Activated T-helper 1 cell treated with anti-CD3 and anti-CD28 coated beads, Interleukin-2, amount 50 U/mL, for 16 hours (primary cell): Measurements from ENCODE around the gene ERVH48-1.
A peak's percentile ranks its signal among the peaks of the same experiment; 100 is the strongest.
"Not testable (repeated sequence)": the region's sequence is repeated elsewhere in the genome, so short reads cannot be mapped to it uniquely, and the experiment has no call there.

ENCODE experiments used
- DNase-seq, 2 donors: peaks; one replicate each; pipeline ENCODE4 v3.0.0-alpha.2; 2020; ENCODE audit warnings: low read depth in 1 of 2, low spot score in 1 of 2

Gene ERVH48-1

DNA sequence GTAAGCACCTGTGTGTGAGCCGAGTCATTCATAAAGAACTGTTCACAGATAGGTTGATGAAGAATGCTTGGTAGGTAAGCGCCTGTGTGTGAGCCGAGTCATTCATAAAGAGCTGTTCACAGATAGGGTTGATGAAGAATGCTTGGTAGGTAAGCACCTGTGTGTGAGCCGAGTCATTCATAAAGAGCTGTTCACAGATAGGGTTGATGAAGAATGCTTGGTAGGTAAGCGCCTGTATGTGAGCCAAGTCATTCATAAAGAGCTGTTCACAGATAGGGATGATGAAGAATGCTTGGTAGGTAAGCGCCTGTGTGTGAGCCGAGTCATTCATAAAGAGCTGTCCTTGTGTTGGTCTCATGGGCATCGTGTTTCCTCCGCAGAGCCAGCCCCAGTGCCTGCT is 16.9 kb downstream of the ERVH48-1 start:
- DNase-seq: not testable (repeated sequence)

DNA sequence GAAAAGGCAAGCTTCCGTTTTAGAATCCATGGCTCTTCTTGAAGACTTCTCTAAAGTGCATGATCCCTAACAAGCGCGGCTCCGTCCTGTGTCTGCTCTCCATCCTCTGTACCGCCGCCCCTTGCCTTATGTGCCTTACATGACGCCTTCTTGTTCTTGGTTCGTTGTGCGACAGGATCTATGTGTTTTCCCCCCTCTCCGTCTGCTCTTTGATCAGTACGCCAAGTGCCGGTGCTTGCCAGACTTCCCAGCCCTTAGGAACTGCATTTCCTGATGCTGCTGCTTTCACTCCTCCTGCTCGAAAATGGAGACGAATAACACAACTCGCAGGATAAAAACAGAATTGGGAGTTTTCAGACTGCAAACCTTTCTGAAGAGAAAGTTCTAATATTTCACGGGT is 19.2 kb downstream of the ERVH48-1 start:
- DNase-seq: no peak

DNA sequence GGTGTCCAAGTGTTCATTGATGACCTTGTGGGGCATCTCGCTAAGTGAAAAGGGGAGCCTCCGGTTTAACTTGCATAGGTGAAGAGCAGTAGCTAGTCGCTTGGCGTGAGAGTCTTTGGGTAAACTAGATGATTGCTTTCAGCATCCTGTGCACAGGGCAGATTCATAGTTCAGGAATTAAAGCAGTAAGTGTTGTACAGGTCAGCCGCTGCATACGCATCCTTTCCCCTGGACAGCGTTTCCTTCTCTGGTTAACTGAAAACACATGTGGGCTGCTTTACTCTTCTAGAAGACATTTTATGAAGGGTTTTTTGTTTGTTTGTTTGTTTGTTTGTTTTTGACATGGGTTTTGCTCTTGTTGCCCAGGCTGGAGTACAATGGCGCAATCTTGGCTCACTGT is 20.2 kb downstream of the ERVH48-1 start:
- no peak for DNase-seq

DNA sequence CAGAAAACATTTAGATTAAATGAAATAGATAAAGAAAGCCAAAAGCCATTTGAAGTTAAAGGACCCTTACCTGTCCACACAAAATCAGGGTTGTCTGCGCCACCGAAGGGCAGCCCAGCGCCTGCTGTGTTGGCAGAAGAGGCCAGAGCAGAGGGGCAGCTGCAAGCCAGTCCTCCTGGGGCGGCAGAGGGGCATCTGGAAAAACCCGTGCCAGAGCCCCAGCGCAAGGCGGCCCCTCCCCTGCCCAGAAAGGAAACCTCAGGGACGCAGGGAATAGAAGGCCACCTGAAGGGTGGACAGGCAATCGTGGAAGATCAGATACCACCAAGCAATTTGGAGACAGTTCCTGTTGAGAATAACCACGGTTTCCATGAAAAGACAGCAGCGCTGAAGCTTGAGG is 21.6 kb downstream of the ERVH48-1 start:
- DNase-seq: no peak

DNA sequence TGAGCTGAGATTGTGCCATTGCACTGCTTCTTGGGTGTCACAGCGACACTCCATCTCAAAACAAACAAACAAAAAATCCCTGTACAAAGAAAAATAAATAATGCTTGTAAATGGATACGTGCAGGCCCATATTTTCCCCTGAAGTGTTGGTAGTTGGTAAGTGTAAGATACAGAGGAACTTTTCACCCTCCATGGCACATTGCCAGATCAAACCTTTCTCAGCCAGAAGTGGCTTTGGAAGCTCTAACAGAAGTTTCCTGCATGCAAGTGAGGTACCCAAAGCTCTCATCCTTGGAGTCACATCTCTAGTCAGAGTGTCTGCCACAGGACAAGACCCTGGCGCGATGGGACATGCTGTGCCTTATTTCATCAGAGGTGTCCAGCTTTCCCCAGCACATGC is 25.0 kb downstream of the ERVH48-1 start:
- no peak for DNase-seq

DNA sequence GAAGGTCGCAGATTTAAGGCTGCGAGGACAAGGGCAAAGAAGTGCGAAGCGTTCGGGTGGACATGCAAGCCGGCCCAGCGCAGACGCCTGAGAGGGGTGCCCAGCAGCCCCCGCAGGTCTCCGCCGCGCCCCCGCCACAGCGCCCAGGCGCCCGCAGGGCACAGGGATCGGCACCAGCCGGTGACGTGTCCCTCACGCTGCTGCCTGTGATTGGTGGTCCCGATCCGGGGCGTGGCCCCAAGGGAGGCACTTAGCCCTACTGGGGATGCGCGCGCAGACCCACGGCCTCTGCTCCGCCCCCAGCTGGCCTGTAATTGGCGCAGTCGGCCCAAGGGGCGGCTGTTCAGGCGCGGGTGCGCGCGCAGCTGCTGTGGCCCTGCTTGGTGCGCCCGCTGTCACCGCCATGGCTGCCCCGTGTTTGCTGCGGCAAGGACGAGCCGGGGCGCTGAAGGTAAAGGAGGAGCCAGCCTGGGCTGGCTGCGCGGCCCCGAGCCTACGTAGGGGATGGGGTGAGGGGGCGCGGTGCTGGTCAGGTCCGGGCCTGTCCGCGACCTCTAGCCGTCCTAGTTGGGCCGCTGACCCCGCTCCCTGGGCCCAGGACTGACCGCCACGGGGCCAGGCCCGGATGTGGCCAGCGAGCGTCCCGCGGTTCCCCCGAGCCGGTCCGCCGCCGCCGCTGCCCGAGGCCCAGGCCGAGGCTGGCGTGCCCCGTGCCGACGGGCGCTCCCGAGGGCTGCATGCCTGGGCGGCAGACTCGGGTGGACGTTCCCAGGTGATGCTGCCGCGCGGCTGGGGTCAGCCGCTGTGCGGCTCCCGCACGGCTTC is 32.3 kb downstream of the ERVH48-1 start, which contains the start of gene NDUFV3:
TSS of gene NDUFV3 (plus strand) at position 379 of the 825 bp plus-strand sequence. CDS start at position 404, 25 bp downstream.
- DNase-seq: peak; percentile 100

DNA sequence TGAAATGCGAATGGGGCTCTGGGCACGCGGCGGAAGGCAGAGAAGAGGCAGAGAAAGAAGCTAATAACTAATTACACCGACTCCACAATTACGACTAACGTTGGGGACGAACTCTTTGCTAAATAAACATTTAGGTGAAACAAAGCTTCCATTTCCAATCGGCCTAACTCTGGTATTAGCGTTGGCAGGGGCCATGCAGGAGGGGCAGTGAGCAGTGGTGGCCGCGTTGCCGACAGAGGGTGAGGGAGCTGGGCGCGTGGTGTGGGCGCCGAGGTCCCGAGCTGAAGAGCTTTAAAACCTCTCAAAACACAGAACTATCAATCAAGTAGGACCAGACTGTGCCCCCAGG is 32.9 kb downstream of the ERVH48-1 start:
- no peak for DNase-seq

DNA sequence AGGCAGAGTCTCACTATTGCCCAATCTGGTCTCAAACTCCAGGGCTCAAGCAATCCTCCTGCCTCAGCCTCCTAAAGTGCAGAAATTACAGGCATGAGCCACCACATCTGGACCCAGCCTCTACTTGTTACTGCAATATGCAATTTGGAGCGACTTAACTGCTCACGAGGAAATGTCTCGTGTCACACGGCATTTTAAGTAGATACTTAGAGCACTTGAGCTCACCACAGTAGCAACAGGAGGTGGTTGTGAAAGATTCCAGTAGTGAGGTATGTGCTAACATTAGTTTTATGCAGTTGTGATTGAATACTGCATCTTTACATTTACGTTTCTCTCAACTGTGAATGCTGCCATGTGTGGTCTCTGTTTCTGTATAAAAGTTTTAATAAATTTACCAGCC is 38.1 kb downstream of the ERVH48-1 start:
- DNase-seq: no peak

DNA sequence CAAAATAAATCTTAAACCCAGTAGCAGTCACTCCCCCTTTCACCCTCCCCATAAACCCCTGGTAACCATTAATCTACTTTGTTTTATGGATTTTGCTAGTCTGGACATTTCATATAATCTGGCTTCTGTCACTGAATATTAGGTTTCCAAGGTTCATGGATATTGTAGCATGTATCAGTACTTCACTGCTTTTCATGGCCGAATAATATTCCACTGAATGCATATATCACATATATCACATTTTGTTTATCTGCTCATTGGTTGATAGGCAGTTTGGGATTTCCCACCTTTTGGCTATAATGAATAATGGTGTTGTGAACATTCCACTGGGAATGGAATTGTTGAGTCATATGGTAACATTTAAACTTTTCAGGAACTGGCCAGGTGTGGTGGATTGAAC is 41.5 kb downstream of the ERVH48-1 start:
- DNase-seq: no peak

DNA sequence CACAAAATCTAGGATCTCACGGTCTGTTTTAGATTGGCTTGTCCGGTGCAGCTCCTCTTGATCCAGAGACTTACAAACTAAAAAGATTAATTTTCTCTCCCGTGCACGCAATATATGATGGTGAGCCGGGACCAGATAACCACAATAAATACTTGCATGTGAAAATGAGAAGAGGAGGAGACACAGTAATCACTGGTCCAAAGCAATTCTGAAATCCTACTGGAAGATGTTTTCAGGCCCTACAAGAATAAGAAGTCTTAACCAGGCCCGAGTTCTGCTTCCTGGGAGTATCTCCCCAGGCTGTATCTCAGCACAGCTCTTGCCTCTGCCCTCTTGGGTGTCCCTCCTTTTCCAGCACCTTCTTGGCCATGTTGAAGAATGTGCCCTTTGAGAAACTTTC is 45.1 kb downstream of the ERVH48-1 start:
- DNase-seq: no peak

DNA sequence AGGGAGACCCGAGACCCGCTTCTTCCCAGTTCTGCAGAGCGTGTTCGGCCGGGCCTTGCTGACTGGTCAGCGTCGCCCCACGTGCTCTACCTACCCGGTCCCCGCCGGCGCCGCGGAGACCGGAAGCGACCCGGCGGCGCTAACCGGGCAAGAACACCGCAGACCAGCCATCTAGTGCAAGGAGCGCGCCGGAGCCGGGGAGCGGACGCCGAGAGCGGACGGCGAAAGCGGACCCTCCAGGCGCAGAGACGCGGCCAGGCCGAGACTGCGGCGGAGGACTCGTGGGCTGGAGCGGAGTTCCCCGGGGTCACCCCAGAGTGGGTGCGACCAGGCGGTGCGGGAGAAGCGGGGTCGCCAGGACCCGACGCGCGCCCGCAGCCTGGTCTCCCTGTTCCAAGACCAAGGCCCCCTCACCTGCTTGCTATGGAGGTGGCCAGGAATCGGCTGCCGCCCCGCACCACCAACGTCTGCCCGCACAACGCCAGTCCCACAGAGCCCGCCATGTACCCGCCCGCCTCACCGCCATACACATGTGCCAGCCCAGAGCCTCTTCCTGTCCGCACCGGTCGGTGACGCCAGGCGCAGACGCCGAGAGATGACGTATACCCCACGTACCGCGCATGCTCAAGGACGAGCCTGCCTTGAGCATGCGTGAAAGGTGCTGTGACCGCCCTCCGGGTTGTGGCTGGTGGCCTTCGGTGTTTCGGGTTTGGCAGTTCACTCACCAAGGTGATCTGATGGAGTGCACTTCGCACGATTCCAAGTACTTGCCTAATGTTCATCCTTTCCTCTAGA is 46.2 kb downstream of the ERVH48-1 start, which contains the start of gene WDR4:
TSS of gene WDR4 (minus strand) at position 547 of the 795 bp plus-strand sequence. CDS start at position 503, 44 bp downstream.
- DNase-seq: peak; percentile 97 to 98

DNA sequence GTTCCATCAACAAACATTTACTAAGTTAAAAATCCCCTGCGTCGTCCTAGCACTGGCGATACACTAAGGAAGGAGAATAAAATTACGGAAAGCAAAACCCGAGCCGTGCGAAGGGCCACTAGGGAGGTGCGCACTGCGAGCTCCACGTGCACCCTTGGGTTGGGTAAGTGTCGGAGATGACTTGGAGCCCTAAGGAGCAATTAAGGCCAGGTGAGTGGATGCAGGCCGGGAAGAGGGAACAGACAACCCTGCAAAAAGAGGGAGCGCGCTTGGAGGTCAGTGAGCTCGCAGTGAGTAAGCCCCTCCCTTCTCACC is 46.8 kb downstream of the ERVH48-1 start:
- DNase-seq: no peak

DNA sequence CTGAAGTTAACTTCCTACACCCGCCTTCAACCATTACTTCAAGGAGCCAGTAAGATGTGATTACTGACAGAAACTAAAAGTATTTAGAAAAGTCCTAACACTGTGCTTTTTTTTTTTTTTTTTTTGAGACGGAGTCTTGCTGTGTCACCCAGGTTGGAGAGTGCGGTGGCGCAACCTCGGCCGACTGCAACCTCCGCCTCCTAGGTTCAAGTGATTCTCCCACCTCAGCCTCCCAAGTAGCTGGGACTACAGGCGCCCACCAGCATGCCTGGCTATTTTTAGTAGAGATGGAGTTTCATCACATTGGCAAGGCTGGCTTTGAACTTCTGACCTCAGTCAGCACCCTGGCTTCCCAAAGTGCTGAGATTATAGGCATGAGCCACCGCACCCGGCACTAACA is 49.6 kb downstream of the ERVH48-1 start:
- not testable (repeated sequence) for DNase-seq

DNA sequence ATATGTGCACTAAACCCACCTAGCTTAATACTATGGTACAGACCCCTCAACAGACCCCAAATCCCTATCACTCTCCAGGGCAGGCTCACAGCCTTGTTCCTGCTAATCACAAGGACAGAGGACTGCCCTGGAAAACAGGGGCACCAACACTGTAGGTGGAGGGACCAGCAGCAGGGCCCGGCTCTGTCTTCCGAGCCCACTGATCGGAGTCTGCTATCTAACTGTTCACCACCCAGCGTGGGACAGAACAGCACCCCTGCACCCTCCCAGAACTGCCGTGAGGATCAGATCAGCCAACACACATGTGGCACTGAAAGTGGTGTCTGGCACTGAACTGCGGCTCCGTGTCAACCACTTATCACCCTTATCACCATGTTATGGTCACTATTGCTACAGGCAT is 52.3 kb downstream of the ERVH48-1 start:
- DNase-seq: no peak

DNA sequence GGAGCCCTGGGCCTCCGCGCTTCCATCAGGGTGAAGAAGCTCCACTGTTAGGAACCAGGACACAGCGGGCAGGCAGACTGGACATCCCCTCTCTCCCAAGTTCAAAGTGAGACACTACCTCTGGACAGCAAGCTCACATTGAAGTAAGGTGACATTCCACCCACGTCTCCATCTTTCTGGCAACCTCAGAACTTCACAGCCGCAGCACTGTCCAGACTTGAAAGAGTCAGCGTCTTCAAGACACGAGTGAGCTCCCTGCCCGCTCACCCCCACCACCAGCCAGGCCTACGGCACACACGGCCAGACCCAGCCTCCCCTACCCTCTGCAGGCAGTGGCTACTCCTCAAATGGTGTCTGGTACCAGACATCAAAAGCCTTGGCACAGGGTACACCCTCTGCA is 57.2 kb downstream of the ERVH48-1 start:
- DNase-seq: no peak
